PC-9 (cell line): ENCODE data around the gene ELN. TPM values are rescaled to one million over a fixed set of nuclear protein-coding genes. Genes with fewer than 3 reads are reported as not detected.

Experiments
- BruUV-seq: library from RNA; stranded (reverse); fragments of 400-500 nt; replicated peaks from 2 replicates; lab custom pipeline; 2021; lab: Mats Ljungman, UMichigan
- CTCF ChIA-PET: fragments of 300-600 bp; sonication (Branson Sonifier 250); formaldehyde crosslinking; loops from one replicate; lab custom pipeline; 2022; ENCODE audit warnings: antibody characterized with exemption; lab: Charles Lee
- POLR2A ChIA-PET: fragments of 300-600 bp; sonication (Branson Sonifier 250); formaldehyde crosslinking; loops from one replicate; lab custom pipeline; 2022; ENCODE audit warnings: antibody characterized with exemption; ENCODE audit not compliant: unreplicated experiment; lab: Charles Lee
- DNase-seq, 2 experiments: peaks; one replicate each; pipeline versions ENCODE4 v3.0.0 to v3.0.0-alpha.2; 2015 to 2022; ENCODE audit warnings: mixed read lengths in 1 of 2
- H2AFZ ChIP-seq: fragments of 200-600 bp; sonication (generic); 2 replicates; pipeline ENCODE4 v1.8.1; 2017; ENCODE audit warnings: antibody characterized with exemption
- H3F3A ChIP-seq: fragments of 200-600 bp; sonication (generic); 2 replicates; pipeline ENCODE4 v1.8.1; 2017; ENCODE audit warnings: antibody characterized with exemption, mild to moderate bottlenecking, low read depth; ENCODE audit not compliant: insufficient read depth
- H3K27ac ChIP-seq: fragments of 200-600 bp; sonication (generic); 2 replicates; pipeline ENCODE4 v1.6.1; 2016; ENCODE audit warnings: mixed run types
- H3K27me3 ChIP-seq: fragments of 200-600 bp; sonication (generic); 2 replicates; pipeline ENCODE4 v1.6.1; 2016; ENCODE audit warnings: low read depth, mixed run types; ENCODE audit not compliant: insufficient read depth
- H3K36me3 ChIP-seq: fragments of 200-600 bp; sonication (generic); 2 replicates; pipeline ENCODE4 v1.6.1; 2016; ENCODE audit warnings: low read depth, mixed run types
- H3K4me1 ChIP-seq: fragments of 200-600 bp; sonication (generic); replicated peaks from 2 replicates; pipeline ENCODE4 v1.6.1; 2016; ENCODE audit warnings: mixed run types; ENCODE audit not compliant: insufficient read depth
- H3K4me2 ChIP-seq: fragments of 200-600 bp; sonication (generic); 2 replicates; pipeline ENCODE4 v1.6.1; 2017; ENCODE audit warnings: mixed run types
- H3K4me3 ChIP-seq: fragments of 200-600 bp; sonication (generic); 2 replicates; pipeline ENCODE4 v1.6.1; 2016; ENCODE audit warnings: mixed run types
- H3K79me2 ChIP-seq: fragments of 200-600 bp; sonication (generic); 2 replicates; pipeline ENCODE4 v1.6.1; 2017; ENCODE audit warnings: low read depth, mixed run types
- H3K9me2 ChIP-seq: fragments of 200-600 bp; sonication (generic); 2 replicates; pipeline ENCODE4 v1.8.1; 2017; ENCODE audit warnings: mild to moderate bottlenecking; ENCODE audit not compliant: insufficient read depth
- H3K9me3 ChIP-seq: fragments of 200-600 bp; sonication (generic); 2 replicates; pipeline ENCODE4 v1.8.1; 2016; ENCODE audit warnings: low read depth; ENCODE audit not compliant: insufficient read depth
- H4K20me1 ChIP-seq: fragments of 200-600 bp; sonication (generic); 2 replicates; pipeline ENCODE4 v1.8.1; 2017; ENCODE audit not compliant: insufficient read depth
- CTCF ChIP-seq: fragments of 200-600 bp; sonication (generic); conservative IDR thresholded peaks from 2 replicates; pipeline ENCODE4 v1.6.1; 2017; ENCODE audit warnings: mixed run types, antibody characterized with exemption, mild to moderate bottlenecking, moderate library complexity
- EZH2 ChIP-seq: fragments of 200-600 bp; sonication (generic); IDR thresholded peaks from 2 replicates; pipeline ENCODE4 v1.8.0; 2017; ENCODE audit warnings: antibody characterized with exemption, low read depth
- intact Hi-C: fragments of 100-400 bp; cut with micrococcal nuclease; formaldehyde crosslinking; loops from one replicate; pipeline ENCODE4 v1.10.0; 2022; ENCODE audit not compliant: unreplicated experiment
- total RNA-seq: library from RNA; stranded (reverse); gene quantifications from 2 replicates; pipeline ENCODE4 v1.2.3, GENCODE V29; 2021

Gene ELN
- total RNA-seq, 1 experiment from 2014 or later: 0.11 TPM

DNA sequence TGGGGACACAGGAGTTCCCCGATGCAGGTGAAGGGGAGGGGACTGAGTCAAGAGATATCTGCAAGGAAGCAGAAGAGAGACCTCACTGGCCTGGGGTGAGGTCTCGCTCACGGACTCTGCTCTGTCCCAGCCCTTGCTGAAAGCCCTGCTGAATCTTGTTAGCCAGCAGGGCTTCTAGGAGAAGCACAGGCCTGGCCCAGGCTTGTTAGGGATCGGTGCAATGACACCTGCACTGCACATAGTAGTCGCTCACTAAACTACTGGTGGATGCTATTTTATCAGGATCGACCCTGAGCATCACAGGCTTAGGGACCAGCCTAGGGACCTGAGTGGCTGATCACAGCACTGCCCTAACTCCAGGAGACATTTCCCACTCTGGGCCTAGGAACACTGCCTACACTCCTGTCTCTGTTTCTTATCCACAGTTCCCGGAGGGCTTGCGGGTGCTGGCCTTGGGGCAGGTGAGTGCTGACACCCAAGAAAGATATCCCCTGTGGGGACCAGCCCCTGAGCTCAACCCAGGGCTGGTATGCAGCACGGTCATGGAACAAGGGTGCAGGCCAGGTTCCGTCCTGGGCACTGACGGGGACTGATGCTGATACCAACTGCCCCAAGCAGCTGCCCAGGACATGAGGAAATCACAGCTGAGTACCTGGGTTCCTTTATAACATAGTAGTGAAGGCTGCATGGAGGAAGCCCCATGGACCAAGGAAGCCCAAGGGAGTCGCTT, 13.0 kb downstream of the ELN start:
- no peaks in the 10 kb centered on the region for H3K9me3 ChIP-seq

GRCh38 chr7:74042746-74043522, 15.0 kb downstream of the ELN start:
- TF ChIP-seq CTCF (no peak), EZH2 (no peak)
- Histone ChIP-seq H3K27me3 (peaks cover 4% of the 10 kb centered on the region; the same call in 1 of the 2 replicates), H3K9me3 (no peaks in the 10 kb centered on the region), H3K4me3 (no peak overlapping the region), H3K27ac (no peak overlapping the region), H3K79me2 (no peaks in the 10 kb centered on the region), H4K20me1 (no peaks in the 10 kb centered on the region), H2AFZ (no peak overlapping the region), H3K36me3 (no peaks in the 10 kb centered on the region), H3F3A (no peaks in the 10 kb centered on the region), H3K4me1 (no peaks in the 10 kb centered on the region), H3K4me2 (no peak overlapping the region), H3K9me2 (no peaks in the 10 kb centered on the region)
- intact Hi-C loops: no loop called here
- CTCF ChIA-PET: no interaction called here
- POLR2A ChIA-PET: no interaction called here
- no TSS peak for BruUV-seq
- DNase-seq: no peak

More for the DNA sequence above, 13.0 kb downstream of the ELN start:
- H3K79me2 ChIP-seq: no peaks in the 10 kb centered on the region
- DNase-seq: no peak
- no peak overlapping the region for H3K27ac ChIP-seq
- no peaks in the 10 kb centered on the region for H3K27me3 ChIP-seq
- POLR2A ChIA-PET: no interaction called here
- no peak overlapping the region for H3K4me3 ChIP-seq
- no peak overlapping the region for H3K4me2 ChIP-seq
- CTCF ChIA-PET: no interaction called here
- H3K4me1 ChIP-seq: no peaks in the 10 kb centered on the region
- H3F3A ChIP-seq: no peaks in the 10 kb centered on the region
- intact Hi-C loops: no loop called here
- no peaks in the 10 kb centered on the region for H3K9me2 ChIP-seq
- BruUV-seq: no TSS peak
- no peak overlapping the region for H2AFZ ChIP-seq
- no peaks in the 10 kb centered on the region for H3K36me3 ChIP-seq
- no peak for TF ChIP-seq EZH2
- no peak for TF ChIP-seq CTCF
- no peaks in the 10 kb centered on the region; the same call in 1 of the 2 replicates for H4K20me1 ChIP-seq

DNA sequence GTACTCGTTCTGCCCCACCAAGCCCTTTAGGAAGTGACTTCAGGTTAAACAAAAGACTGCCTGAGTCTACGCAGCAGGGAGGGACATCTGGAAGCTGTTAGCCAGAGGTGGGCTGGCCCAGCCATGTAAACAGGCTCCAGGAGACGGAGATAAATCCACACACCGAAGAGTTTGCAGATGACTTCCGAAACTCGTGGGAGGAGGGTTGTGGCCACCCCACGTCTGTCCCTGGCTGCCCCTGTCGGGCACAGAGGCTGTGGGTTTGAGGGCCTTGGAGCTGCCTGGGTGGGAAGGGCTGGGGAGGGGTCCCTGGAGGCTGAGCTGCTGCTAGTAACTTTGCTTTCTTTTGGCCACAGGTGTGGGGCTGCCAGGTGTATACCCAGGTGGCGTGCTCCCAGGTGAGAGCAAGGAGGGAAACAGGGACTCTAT, 15.6 kb downstream of the ELN start:
- intact Hi-C loops: no loop called here
- H3K9me2 ChIP-seq: no peaks in the 10 kb centered on the region
- no peak overlapping the region for H3K27ac ChIP-seq
- H2AFZ ChIP-seq: no peak overlapping the region
- H3K4me2 ChIP-seq: no peak overlapping the region
- H4K20me1 ChIP-seq: no peaks in the 10 kb centered on the region
- BruUV-seq: no TSS peak
- no peak for DNase-seq
- CTCF ChIA-PET: no interaction called here
- no peak for TF ChIP-seq EZH2
- TF ChIP-seq CTCF: no peak
- H3K79me2 ChIP-seq: no peaks in the 10 kb centered on the region
- H3K27me3 ChIP-seq: peaks cover 7% of the 10 kb centered on the region; the same call in 1 of the 2 replicates
- POLR2A ChIA-PET: no interaction called here
- no peaks in the 10 kb centered on the region for H3F3A ChIP-seq
- H3K36me3 ChIP-seq: no peaks in the 10 kb centered on the region
- no peaks in the 10 kb centered on the region for H3K4me1 ChIP-seq
- no peak overlapping the region for H3K4me3 ChIP-seq
- no peaks in the 10 kb centered on the region for H3K9me3 ChIP-seq
